BLaER1 (cell line): ENCODE data around the gene AGRN.
A peak's percentile ranks its signal among the peaks of the same experiment; 100 is the strongest.
"Not testable (repeated sequence)": the region's sequence is repeated elsewhere in the genome, so short reads cannot be mapped to it uniquely, and the experiment has no call there.

Experiments
- H3K27ac ChIP-seq: shearing (Covaris generic); formaldehyde crosslinking; 2 replicates; pipeline ENCODE4 v1.8.1; 2022
- H3K27me3 ChIP-seq: shearing (Covaris generic); formaldehyde crosslinking; 2 replicates; pipeline ENCODE4 v1.8.1; 2022
- H3K36me3 ChIP-seq: shearing (Covaris generic); formaldehyde crosslinking; 2 replicates; pipeline ENCODE4 v1.8.1; 2022
- H3K4me1 ChIP-seq: shearing (Covaris generic); formaldehyde crosslinking; 2 replicates; pipeline ENCODE4 v1.8.1; 2022
- H3K4me2 ChIP-seq: shearing (Covaris generic); formaldehyde crosslinking; 2 replicates; pipeline ENCODE4 v1.8.1; 2022
- H3K4me3 ChIP-seq: shearing (Covaris generic); formaldehyde crosslinking; 2 replicates; pipeline ENCODE4 v1.8.1; 2022
- H3K9ac ChIP-seq: shearing (Covaris generic); formaldehyde crosslinking; 2 replicates; pipeline ENCODE4 v1.8.1; 2022
- H3K9me3 ChIP-seq: shearing (Covaris generic); formaldehyde crosslinking; 2 replicates; pipeline ENCODE4 v1.8.1; 2022
- H4K20me1 ChIP-seq: shearing (Covaris generic); formaldehyde crosslinking; 2 replicates; pipeline ENCODE4 v1.8.1; 2022
- Cebpa-rat ChIP-seq: shearing (Covaris generic); IDR thresholded peaks from 2 replicates; pipeline ENCODE4 v1.8.1; 2022

The AGRN gene

GRCh38 chr1:1089731-1090423 lies 70.0 kb downstream of the AGRN start:
- Histone ChIP-seq H3K27ac (peak overlapping the region; percentile 84), H3K4me1 (peaks cover 92% of the 10 kb centered on the region), H3K4me2 (peak overlapping the region; percentile 94), H3K9me3 (no peaks in the 10 kb centered on the region), H4K20me1 (peaks cover 42% of the 10 kb centered on the region), H3K9ac (peak overlapping the region; percentile 77), H3K36me3 (peaks cover 5% of the 10 kb centered on the region; the same call in 1 of the 2 replicates), H3K4me3 (peak overlapping the region; percentile 59), H3K27me3 (no peaks in the 10 kb centered on the region)
- no peak for TF ChIP-seq Cebpa-rat

DNA sequence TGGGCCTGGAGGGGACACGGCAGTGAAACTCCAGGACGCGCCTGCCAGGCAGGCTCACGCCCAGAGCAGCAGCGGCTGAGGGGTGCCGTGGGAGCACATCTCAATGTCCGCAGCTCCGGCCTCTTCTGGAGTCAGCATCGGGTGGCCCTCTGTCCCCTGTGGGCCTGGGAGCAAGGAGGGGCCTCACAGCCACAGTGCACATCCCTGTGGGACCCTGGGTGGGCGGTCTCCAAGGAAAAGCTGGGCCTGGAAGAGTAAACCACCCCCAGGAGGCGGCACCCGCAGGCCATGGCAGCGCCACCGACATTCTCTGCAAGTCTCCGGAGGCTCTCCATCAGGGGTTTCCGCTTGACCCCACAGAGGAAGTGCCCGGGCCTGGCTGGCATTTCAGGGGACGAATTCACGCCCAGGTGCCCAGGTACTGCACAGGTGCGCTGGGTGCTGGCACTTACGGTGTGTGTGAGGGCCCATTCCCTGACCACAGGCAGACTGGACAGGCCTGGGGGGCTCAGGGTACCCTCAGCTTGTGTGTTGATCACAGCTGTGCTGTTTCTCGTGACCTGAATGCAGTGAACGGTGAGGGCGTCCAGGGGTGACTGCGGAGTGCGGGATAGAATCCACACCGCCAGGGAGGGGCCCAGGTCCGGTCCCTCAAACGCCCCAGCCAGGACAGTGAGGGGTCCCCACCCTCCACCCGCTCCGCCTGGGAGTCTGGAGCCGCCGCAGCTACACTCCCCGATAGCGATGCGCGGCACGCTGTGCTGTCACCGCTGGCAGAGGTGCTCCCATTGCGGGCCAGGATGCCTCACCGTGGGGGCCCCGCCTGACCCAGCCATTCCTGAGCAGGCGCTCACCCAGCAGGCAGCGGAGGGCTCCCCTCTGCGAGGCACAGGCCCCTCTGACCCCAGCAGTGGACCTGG lies 70.8 kb downstream of the AGRN start:
- Histone ChIP-seq H3K4me2 (peak overlapping the region; percentile 94), H3K27me3 (no peaks in the 10 kb centered on the region), H3K27ac (peak overlapping the region; percentile 84), H3K4me3 (peak overlapping the region; percentile 59), H3K36me3 (no peaks in the 10 kb centered on the region), H3K9me3 (no peaks in the 10 kb centered on the region), H3K4me1 (peaks cover 84% of the 10 kb centered on the region), H3K9ac (peak overlapping the region; percentile 77), H4K20me1 (peaks cover 42% of the 10 kb centered on the region)
- TF ChIP-seq Cebpa-rat, result no peak

DNA sequence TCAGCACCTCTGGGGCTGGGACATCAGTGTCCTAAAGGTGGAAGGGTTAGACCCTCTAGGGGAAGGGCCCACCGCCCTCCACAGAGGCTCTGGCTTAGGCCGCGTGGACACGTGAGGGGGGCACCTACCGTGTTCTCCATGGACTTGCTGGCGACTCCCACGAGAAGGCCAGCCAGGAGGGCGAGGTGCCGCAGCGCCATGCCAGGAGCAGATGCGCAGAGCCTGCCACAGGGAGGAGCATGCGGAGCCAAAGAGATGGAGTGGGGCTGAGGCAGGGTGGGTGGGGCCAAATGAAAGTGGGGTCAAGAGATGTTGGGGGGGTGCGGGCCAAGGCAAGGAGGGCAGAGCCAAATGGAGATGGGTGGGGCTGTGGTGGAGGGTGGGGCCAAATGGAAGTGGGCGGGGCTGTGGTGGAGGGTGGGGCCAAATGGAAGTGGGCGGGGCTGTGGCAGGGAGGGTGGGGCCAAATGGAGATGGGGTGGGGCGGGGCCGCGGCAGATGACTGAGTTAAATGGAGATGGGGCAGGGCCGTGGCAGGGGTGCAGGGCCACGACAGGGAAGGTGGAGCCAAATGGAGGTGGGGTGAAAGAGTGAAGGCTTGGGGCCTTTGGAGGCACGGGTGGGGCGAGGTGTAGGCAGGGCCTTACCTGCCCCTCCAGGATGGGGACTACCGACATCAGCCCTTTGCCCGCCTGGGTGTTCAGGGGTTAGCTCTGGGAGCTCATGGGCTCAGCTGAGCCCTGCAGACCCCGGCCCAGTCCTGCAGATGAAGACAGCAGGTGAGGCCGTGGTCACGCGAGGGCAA lies 71.6 kb downstream of the AGRN start:
- Histone ChIP-seq H3K9ac (peak overlapping the region; percentile 39; the same call in 1 of the 2 replicates), H3K9me3 (no peaks in the 10 kb centered on the region), H3K36me3 (no peaks in the 10 kb centered on the region), H3K4me3 (no peak overlapping the region), H3K27ac (peak overlapping the region; percentile 84), H3K4me2 (peak overlapping the region; percentile 94), H3K27me3 (no peaks in the 10 kb centered on the region), H4K20me1 (peaks cover 42% of the 10 kb centered on the region), H3K4me1 (peaks cover 76% of the 10 kb centered on the region)
- no peak for TF ChIP-seq Cebpa-rat

- Histone ChIP-seq H3K4me2 (peak overlapping the region; percentile 81), H3K27ac (peak overlapping the region; percentile 71), H3K27me3 (no peaks in the 10 kb centered on the region), H3K4me3 (no peak overlapping the region), H4K20me1 (peaks cover 42% of the 10 kb centered on the region), H3K9ac (peak overlapping the region; percentile 39; the same call in 1 of the 2 replicates), H3K36me3 (no peaks in the 10 kb centered on the region), H3K4me1 (peaks cover 68% of the 10 kb centered on the region), H3K9me3 (no peaks in the 10 kb centered on the region)
- TF ChIP-seq Cebpa-rat, result no peak
Measured at GRCh38 chr1:1092149-1092855, 72.4 kb downstream of the AGRN start.

DNA sequence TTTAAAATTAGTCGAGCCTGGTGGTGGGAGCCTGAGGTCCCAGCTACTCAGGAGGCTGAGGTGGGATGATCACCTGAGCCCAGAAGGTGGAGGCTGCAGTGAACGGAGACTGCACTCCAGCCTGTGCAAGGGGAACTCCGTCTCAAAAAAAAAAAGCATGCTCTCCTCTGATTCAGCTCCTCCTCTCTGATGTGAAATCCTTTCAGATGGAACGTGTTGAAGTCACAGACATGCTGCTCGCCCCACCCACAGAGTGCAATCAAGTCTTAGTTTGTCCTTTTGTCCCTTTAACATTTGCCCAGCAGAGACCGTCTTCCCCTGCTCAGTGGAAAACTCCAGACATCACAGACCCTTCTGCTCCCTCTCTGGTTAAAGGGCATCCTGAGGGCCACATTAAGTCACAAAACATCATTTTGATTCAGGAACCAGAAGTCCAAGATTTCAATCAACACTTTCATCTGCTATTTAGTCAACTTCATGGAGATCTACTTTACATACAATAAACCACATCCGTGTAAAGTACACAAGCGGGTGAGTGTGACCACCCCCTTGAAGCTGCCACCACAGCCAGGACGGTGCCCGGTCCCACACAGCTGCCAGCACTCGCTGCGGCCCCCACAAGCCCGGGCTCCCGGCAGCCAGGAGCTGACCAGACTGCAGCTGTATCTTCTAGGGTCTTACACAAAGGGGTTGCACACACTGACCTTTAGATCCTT lies 73.1 kb downstream of the AGRN start:
- Histone ChIP-seq H3K9me3 (peaks cover under 1% of the 10 kb centered on the region; the same call in 1 of the 2 replicates), H4K20me1 (peaks cover 42% of the 10 kb centered on the region), H3K4me1 (peaks cover 68% of the 10 kb centered on the region), H3K9ac (peak overlapping the region; percentile 39), H3K36me3 (no peaks in the 10 kb centered on the region), H3K27me3 (no peaks in the 10 kb centered on the region), H3K27ac (peak overlapping the region; percentile 71), H3K4me3 (no peak overlapping the region), H3K4me2 (peak overlapping the region; percentile 81)
- no peak for TF ChIP-seq Cebpa-rat

DNA sequence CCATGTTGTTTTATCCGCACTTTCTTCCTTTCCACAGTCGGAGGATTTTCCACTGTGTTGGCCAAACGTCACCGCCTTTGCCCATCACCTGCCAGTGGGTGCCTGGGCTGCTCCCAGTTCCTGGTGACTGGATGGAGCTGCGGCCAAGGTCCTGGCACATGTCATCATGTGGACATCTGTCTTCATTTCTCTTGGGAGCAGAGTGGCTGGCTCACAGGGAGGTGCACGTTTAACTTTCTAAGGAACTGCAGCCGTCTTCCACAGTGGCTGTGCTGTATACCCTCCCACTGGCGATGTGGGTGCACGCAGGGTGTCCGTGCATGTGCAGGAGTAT lies 73.7 kb downstream of the AGRN start:
- H4K20me1 ChIP-seq, result peaks cover 42% of the 10 kb centered on the region
- peak overlapping the region; percentile 81 for H3K4me2 ChIP-seq
- H3K9ac ChIP-seq, result no peak overlapping the region; the same call in 1 of the 2 replicates

DNA sequence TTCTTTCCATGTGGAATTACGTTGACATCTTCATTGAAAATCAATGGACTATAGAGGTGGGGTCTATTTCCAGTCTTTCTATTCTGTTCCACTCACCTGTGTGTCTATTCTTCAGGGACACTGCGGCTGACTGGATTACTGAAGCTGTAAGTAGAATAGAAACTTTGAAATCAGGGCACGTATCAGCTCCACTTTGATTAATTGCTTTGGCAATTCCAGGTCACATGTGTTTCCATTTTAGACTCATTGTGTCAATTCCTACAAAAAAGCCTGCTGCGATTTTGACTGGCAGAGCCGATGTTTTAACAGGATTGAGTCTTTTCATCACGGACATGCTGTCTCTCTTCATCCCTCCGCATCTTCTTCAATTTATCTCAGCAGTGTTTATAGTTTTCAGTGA lies 75.1 kb downstream of the AGRN start:
- no peak overlapping the region for H3K27ac ChIP-seq
- no peak overlapping the region for H3K4me3 ChIP-seq
- TF ChIP-seq Cebpa-rat, result no peak
- no peak overlapping the region for H3K9ac ChIP-seq
- H3K4me2 ChIP-seq, result no peak overlapping the region
- peaks cover 38% of the 10 kb centered on the region for H4K20me1 ChIP-seq
- H3K27me3 ChIP-seq, result no peaks in the 10 kb centered on the region
- H3K4me1 ChIP-seq, result peaks cover 56% of the 10 kb centered on the region
- H3K36me3 ChIP-seq, result peaks cover 11% of the 10 kb centered on the region
- H3K9me3 ChIP-seq, result peaks cover 15% of the 10 kb centered on the region

More for the DNA sequence above, 73.7 kb downstream of the AGRN start:
- Histone ChIP-seq H3K9me3 (peaks cover 6% of the 10 kb centered on the region), H3K4me3 (no peak overlapping the region), H3K4me1 (peaks cover 69% of the 10 kb centered on the region), H3K27ac (0 out of 2 replicates have a peak overlapping the region, but pooled peaks have one; percentile 71), H3K27me3 (no peaks in the 10 kb centered on the region), H3K36me3 (0 out of 2 replicates have a peak, but pooled peaks cover 2% of the 10 kb centered on the region)
- no peak for TF ChIP-seq Cebpa-rat

DNA sequence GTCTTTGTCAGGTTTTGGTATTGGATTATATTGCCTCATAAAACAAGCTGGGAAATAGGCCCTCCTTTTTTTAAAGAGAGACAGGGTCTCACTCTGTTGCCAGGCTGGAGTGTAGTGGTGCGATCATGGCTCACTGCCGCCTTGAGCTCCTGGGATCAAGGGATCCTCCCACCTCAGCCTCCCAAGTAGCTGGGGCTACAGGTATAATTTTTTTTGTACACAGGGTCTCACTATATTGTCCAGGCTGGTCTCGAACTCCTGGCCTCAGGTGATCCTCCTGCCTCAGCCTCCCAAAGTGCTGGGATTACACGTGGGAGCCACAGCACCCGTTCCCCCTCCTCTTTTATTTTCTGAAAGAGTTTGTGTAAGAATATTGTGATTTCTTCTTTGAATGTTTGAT lies 76.2 kb downstream of the AGRN start:
- H3K27me3 ChIP-seq, H3K4me3 ChIP-seq, H3K9ac ChIP-seq, H3K27ac ChIP-seq, H3K4me2 ChIP-seq: not testable (repeated sequence)
- Histone ChIP-seq H3K9me3 (peaks cover 27% of the 10 kb centered on the region), H3K4me1 (peaks cover 45% of the 10 kb centered on the region), H3K36me3 (peaks cover 20% of the 10 kb centered on the region), H4K20me1 (peaks cover 27% of the 10 kb centered on the region)
